GDM1 (cell line): ENCODE data around the gene C1R.

Experiments used
- DNase-seq: peaks from one replicate; lab custom pipeline; 2025; lab: John Stamatoyannopoulos, UW

Gene C1R

GRCh38 chr12:7035463-7035862 is 56.8 kb downstream of the C1R start:
- no peak for DNase-seq

GRCh38 chr12:7034464-7034863 is 57.8 kb downstream of the C1R start:
- no peak for DNase-seq

DNA sequence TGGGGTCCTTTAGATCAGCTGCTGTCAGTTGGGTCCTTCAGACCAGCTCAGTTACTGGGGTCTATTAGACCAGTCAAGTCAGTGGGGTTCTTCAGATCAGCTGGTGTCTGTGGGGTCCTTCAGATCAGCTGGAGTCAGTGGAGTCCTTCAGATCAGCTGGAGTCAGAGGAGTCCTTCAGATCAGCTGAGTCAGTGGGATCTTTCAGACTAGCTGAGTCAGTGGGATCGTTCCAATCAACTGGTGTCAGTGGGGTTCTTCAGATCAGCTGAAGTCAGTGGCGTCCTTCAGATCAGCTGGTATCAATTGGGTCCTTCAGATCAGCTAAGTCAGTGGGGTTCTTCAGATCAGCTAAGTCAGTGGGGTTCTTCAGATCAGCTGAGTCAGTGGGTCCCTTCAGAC is 59.3 kb downstream of the C1R start:
- no peak for DNase-seq

GRCh38 chr12:7031306-7031705 is 60.9 kb downstream of the C1R start:
- DNase-seq, result no peak
